Measurements from ENCODE around the gene LYG2. TPM values are rescaled to one million over a fixed set of nuclear protein-coding genes. Genes with fewer than 3 reads are reported as not detected.
"Not testable (repeated sequence)": the region's sequence is repeated elsewhere in the genome, so short reads cannot be mapped to it uniquely, and the experiment has no call there.

The LYG2 gene
- total and polyA plus RNA-seq, 2 of the 8 experiments (the other 6 are each of a cell fraction or from before 2014, with no cell fraction given) = not detected

GRCh38 chr2:99192364-99192763 lies 63.1 kb downstream of the LYG2 start:
- H2BK5ac ChIP-seq (ENCODE audit: low read depth, low read length); H3K4ac ChIP-seq (replicated peaks; ENCODE audit: insufficient read length, low read depth, low read length); H2AK5ac ChIP-seq (ENCODE audit: low read depth, low read length); H3K18ac ChIP-seq (ENCODE audit: extremely low read depth, low read length); H2AFZ ChIP-seq (ENCODE audit: low read length); H4K8ac ChIP-seq (ENCODE audit: extremely low read depth, insufficient read depth, low read length); H2BK120ac ChIP-seq (replicated peaks; ENCODE audit: low read depth, low read length); H2BK12ac ChIP-seq (ENCODE audit: low read depth, low read length); CTCF ChIA-PET (ENCODE audit: partially characterized antibody); H4K91ac ChIP-seq (replicated peaks; ENCODE audit: insufficient read length, low read length); H4K5ac ChIP-seq (ENCODE audit: insufficient read length, low read depth, low read length); H2BK20ac ChIP-seq (ENCODE audit: low read length); H4K20me1 ChIP-seq (replicated peaks in 1 of 2; ENCODE audit: control insufficient read depth in 1 of 2, insufficient read depth in 2 of 2, low read length in 2 of 2); H3K27me3 ChIP-seq (replicated peaks in 1 of 4; ENCODE audit: control insufficient read depth in 3 of 4, extremely low read depth in 1 of 4, insufficient read depth in 3 of 4, low read length in 3 of 4); DNase-seq (ENCODE audit: low read depth in 1 of 2, low spot score in 2 of 2); H3K9me3 ChIP-seq (ENCODE audit: insufficient read depth in 2 of 2, low read depth in 1 of 2, low read length in 1 of 2); H3K4me3 ChIP-seq (ENCODE audit: extremely low read depth in 1 of 4, insufficient read depth in 2 of 4, low read depth in 3 of 4, low read length in 4 of 4); H3K9ac ChIP-seq (replicated peaks in 1 of 4; ENCODE audit: extremely low read depth in 1 of 4, low read depth in 3 of 4, low read length in 3 of 4); H3K23me2 ChIP-seq (ENCODE audit: low read depth, low read length); H3K4me2 ChIP-seq (ENCODE audit: insufficient read depth in 1 of 2, low read depth in 2 of 2, low read length in 2 of 2); H3K79me1 ChIP-seq (ENCODE audit: low read depth, low read length); H3K14ac ChIP-seq (ENCODE audit: insufficient read length); H3K27ac ChIP-seq (ENCODE audit: low read depth, low read length); H3K23ac ChIP-seq (ENCODE audit: insufficient read length); H3K4me1 ChIP-seq (replicated peaks in 1 of 4; ENCODE audit: control insufficient read depth in 3 of 4, insufficient read depth in 4 of 4, low read length in 3 of 4); FAIRE-seq; H3K56ac ChIP-seq (replicated peaks; ENCODE audit: insufficient read length, low read depth, low read length); H2BK15ac ChIP-seq (ENCODE audit: low read length): not testable (repeated sequence)
- peaks cover 0 to 18% of the 10 kb centered on the region in 2 experiments; a peak in 2 of 4 replicates for H3K79me2 ChIP-seq (ENCODE audit: control insufficient read depth in 1 of 2, insufficient read depth in 2 of 2, low read length in 2 of 2)
- H3K36me3 ChIP-seq (ENCODE audit: control insufficient read depth in 2 of 4, insufficient read depth in 4 of 4, low read length in 3 of 4) = peaks cover 3 to 48% (median 29%) of the 10 kb centered on the region in 4 experiments; a peak in 7 of 8 replicates
- WGBS, 2 experiments (ENCODE audit: extremely low coverage in 1 of 2, insufficient coverage in 1 of 2, insufficient read length in 1 of 2, insufficient replicate concordance in 2 of 2, low coverage in 1 of 2, low lambda C conversion rate in 2 of 2, missing lambda C conversion rate in 1 of 2) = 96% methylated on average over 4 of the region's 4 CpGs; no CpG with 5 or more reads in 1 of the 2 experiments
- POLR2A ChIA-PET (ENCODE audit: partially characterized antibody) = interaction anchor here (1.0 kb wide), 1 partner anchor 12 kb away, joined by 3 read pairs; no protein-coding TSS in a partner anchor

Small RNA genes lying within 50 kb of the gene (small RNA-seq; reads per million reads assigned to genes)
- gene AC092587.1 (ENCODE audit: insufficient read depth) = not detected

Other genes with a start within 250 kb of the LYG2 start
- 5.5 and 6.5 TPM in 2 replicates for gene C2orf15, start 114.0 kb downstream of the LYG2 start, total RNA-seq (2021; fragmentation: NEBNext Ultra II Directional; extraction: Animal tissue kit (Norgen Biotek cat#: 25700))
- gene C2orf15, start 114.0 kb downstream of the LYG2 start, polyA plus RNA-seq (2011; rRNA removed) = 3.0 and 3.6 TPM in 2 replicates
- gene TSGA10, start 100.7 kb downstream of the LYG2 start, total RNA-seq (2021; fragmentation: NEBNext Ultra II Directional; extraction: Animal tissue kit (Norgen Biotek cat#: 25700)) = 5.7 and 7.4 TPM in 2 replicates
- gene TSGA10, start 100.7 kb downstream of the LYG2 start, polyA plus RNA-seq (2011; rRNA removed) = 1.2 and 2.2 TPM in 2 replicates
- 8.8 and 10.9 TPM in 2 replicates for gene LIPT1, start 100.7 kb downstream of the LYG2 start, total RNA-seq (2021; fragmentation: NEBNext Ultra II Directional; extraction: Animal tissue kit (Norgen Biotek cat#: 25700))
- gene LIPT1, start 100.7 kb downstream of the LYG2 start, polyA plus RNA-seq (2011; rRNA removed) = 6.1 and 8.0 TPM in 2 replicates
- gene MITD1, start 74.6 kb downstream of the LYG2 start, total RNA-seq (2021; fragmentation: NEBNext Ultra II Directional; extraction: Animal tissue kit (Norgen Biotek cat#: 25700)) = 31.7 and 36.2 TPM in 2 replicates
- 8.9 and 15.2 TPM in 2 replicates for gene MITD1, start 74.6 kb downstream of the LYG2 start, polyA plus RNA-seq (2011; rRNA removed)
- 43.4 and 46.2 TPM in 2 replicates for gene MRPL30, start 74.5 kb downstream of the LYG2 start, total RNA-seq (2021; fragmentation: NEBNext Ultra II Directional; extraction: Animal tissue kit (Norgen Biotek cat#: 25700))
- gene MRPL30, start 74.5 kb downstream of the LYG2 start, polyA plus RNA-seq (2011; rRNA removed) = 15.5 and 22.3 TPM in 2 replicates
- gene LYG1, start 45.5 kb upstream of the LYG2 start, total RNA-seq (2021; fragmentation: NEBNext Ultra II Directional; extraction: Animal tissue kit (Norgen Biotek cat#: 25700)) = 0.86 TPM in 1 of 2 replicates, not detected in the other
- 0.60 and 0.68 TPM in 2 replicates for gene LYG1, start 45.5 kb upstream of the LYG2 start, polyA plus RNA-seq (2011; rRNA removed)
- 33.0 and 35.6 TPM in 2 replicates for gene TXNDC9, start 80.7 kb upstream of the LYG2 start, total RNA-seq (2021; fragmentation: NEBNext Ultra II Directional; extraction: Animal tissue kit (Norgen Biotek cat#: 25700))
- gene TXNDC9, start 80.7 kb upstream of the LYG2 start, polyA plus RNA-seq (2011; rRNA removed) = 9.5 and 12.9 TPM in 2 replicates
- 62.9 and 64.5 TPM in 2 replicates for gene EIF5B, start 81.7 kb upstream of the LYG2 start, total RNA-seq (2021; fragmentation: NEBNext Ultra II Directional; extraction: Animal tissue kit (Norgen Biotek cat#: 25700))
- 9.4 and 10.7 TPM in 2 replicates for gene EIF5B, start 81.7 kb upstream of the LYG2 start, polyA plus RNA-seq (2011; rRNA removed)
- 29.2 and 34.3 TPM in 2 replicates for gene REV1, start 234.4 kb upstream of the LYG2 start, total RNA-seq (2021; fragmentation: NEBNext Ultra II Directional; extraction: Animal tissue kit (Norgen Biotek cat#: 25700))
- 9.9 and 16.6 TPM in 2 replicates for gene REV1, start 234.4 kb upstream of the LYG2 start, polyA plus RNA-seq (2011; rRNA removed)

All from H1 (cell line).